Dermis microvascular lymphatic vessel endothelial cell (primary cell): Measurements from ENCODE around the gene ST3GAL3. TPM values are rescaled to one million over a fixed set of nuclear protein-coding genes. Genes with fewer than 3 reads are reported as not detected.

ENCODE experiments used
- DNase-seq, 2 donors: peaks; one replicate each; pipeline versions ENCODE4 v3.0.0 to v3.0.0-alpha.2; 2010; ENCODE audit warnings: low read depth in 2 of 2
- total RNA-seq: library from RNA; depleted of rRNA; stranded (reverse); fragments of >200 nt; gene quantifications from 2 replicates; pipeline ENCODE4 v1.2.1, GENCODE V29; 2014

The ST3GAL3 gene
- total RNA-seq, 1 donor from 2014 or later, result 6.2 TPM

- no peak for DNase-seq
Measured at GRCh38 chr1:43978264-43978550, 270.9 kb downstream of the ST3GAL3 start.

- peak in 1 of 2 donors; percentile 46 for DNase-seq
Measured at GRCh38 chr1:43978551-43979260, 271.4 kb downstream of the ST3GAL3 start, which contains the start of gene B4GALT2. B4GALT2 (plus strand) TSS chr1:43979210; CDS start chr1:43981161, 1,951 bp downstream.

GRCh38 chr1:43979261-43979527 lies 271.9 kb downstream of the ST3GAL3 start:
- no peak for DNase-seq

DNA sequence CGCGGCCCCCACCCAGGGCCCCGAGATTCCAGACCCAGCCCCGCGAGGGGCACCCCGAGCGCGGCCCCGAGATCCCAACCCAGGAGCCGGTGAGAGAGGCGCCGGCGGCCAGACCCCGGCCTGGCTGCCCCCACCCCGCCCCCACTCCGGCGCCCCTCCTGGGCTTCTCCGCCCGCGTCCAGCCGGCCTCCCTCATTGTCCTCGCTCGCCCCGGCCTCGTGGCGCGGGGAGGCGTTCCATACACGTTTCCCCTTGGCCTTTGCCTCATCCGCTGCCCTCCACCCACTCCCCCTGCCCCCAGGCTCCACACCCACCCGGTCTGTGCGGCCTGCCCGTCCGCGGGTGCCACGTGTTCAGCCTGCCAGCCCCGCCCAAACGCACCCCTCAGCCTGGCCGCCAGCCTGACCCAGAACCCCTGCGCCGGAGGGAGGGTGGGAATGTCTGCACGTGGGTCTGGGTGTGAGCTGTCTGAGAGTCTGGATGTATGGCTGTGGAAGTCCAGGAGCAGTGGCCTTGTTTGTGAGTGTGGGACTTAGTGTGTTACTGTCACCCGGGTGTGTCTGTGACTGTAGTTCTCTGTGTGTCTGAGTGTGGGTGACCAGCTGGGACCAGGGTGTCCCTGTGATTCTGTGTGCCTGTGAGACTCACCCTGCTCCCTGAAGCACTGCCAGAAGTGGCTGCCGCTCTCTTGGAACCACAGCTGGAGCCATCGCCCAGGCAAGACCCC lies 272.4 kb downstream of the ST3GAL3 start:
- peak in 1 of 2 donors; percentile 66 for DNase-seq

DNA sequence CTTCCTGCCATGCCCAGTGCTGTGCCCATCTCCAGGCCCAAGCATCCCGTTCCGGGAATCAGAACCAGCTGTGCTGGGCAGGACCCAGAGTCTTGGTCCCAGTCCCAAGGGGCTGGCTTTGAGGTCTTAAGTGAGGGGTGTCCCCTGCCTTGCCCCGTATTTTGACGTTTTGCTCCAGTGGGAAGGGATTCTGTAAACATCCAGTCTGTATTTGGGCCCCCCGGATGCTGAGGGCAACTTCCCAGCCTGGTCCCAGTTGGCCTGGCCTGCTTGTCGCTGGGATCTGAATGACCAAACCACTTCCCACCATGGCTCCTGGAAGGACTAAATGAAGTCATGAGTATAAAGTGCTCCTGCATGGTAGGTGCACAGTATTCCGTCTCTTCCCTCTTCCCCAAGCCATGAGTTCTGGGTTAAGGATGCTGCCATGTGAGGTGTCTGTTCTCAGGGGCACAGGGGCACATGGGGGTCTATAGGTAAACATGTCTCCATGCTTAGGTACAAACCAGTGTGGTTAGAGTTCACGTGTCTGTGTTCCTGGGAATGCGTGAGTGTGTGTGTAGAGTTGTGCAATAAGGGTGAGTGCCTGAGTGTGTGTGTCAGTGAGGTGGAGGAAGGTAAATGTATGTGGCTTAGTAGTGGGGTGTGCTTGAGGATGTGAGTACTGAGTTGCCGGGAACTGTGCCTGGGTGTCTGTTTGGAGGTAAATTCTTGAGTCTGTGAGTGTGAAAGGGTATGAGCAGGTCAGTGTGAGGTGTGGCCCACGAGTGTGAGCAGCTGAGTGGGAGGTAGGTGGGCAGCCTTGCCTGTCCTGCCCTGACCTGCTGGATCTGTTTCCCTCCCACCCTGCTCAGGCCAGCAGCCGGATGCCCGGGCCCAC lies 273.2 kb downstream of the ST3GAL3 start:
- no peak for DNase-seq

Other genes with a start within 250 kb of the ST3GAL3 start
- gene PTPRF, start 176.7 kb upstream of the ST3GAL3 start, total RNA-seq, result 50.2 and 99.8 TPM in 2 replicates
- gene KDM4A, start 57.4 kb upstream of the ST3GAL3 start, total RNA-seq, result 32.9 and 36.2 TPM in 2 replicates
- not detected in 2 replicates for gene ARTN, start 226.3 kb downstream of the ST3GAL3 start, total RNA-seq
- 5.5 and 10.9 TPM in 2 replicates for gene IPO13, start 239.4 kb downstream of the ST3GAL3 start, total RNA-seq